Spleen (tissue), 13 donors: ENCODE data around the gene EIF4G1. TPM values are rescaled to one million over a fixed set of nuclear protein-coding genes. Genes with fewer than 3 reads are reported as not detected.
"Not testable (repeated sequence)": the region's sequence is repeated elsewhere in the genome, so short reads cannot be mapped to it uniquely, and the experiment has no call there.

ENCODE experiments used
- DNase-seq: peaks from one replicate; pipeline ENCODE4 v3.0.0-alpha.2; 2020
- H3K27ac ChIP-seq, 8 donors: fragments of 200-600 bp; sonication (generic) in 7 of 8; 1 replicate in 4 of 8; 2 replicates in 4 of 8; pipeline versions ENCODE4 v1.5.0 to v1.8.0; 2016 to 2021; ENCODE audit warnings: inconsistent platforms in 4 of 8, mild to moderate bottlenecking in 4 of 8, moderate library complexity in 1 of 8
- H3K27me3 ChIP-seq, 7 donors: fragments of 200-600 bp; sonication (generic) in 6 of 7; replicated peaks in 1 of 7; 1 replicate in 4 of 7; 2 replicates in 3 of 7; pipeline versions ENCODE4 v1.5.0 to v1.8.0; 2016 to 2021; ENCODE audit warnings: inconsistent platforms in 3 of 7, mild to moderate bottlenecking in 1 of 7
- H3K36me3 ChIP-seq, 6 donors: fragments of 200-600 bp; sonication (generic) in 5 of 6; 1 replicate in 4 of 6; 2 replicates in 2 of 6; pipeline versions ENCODE4 v1.5.0 to v1.8.0; 2016 to 2021; ENCODE audit warnings: inconsistent platforms in 2 of 6
- H3K4me1 ChIP-seq, 6 donors: fragments of 200-600 bp; sonication (generic) in 5 of 6; 1 replicate in 3 of 6; 2 replicates in 3 of 6; pipeline versions ENCODE4 v1.5.0 to v1.8.0; 2016 to 2021; ENCODE audit warnings: inconsistent platforms in 3 of 6
- H3K4me3 ChIP-seq, 8 donors: fragments of 200-600 bp; sonication (generic) in 7 of 8; 1 replicate in 4 of 8; 2 replicates in 4 of 8; pipeline versions ENCODE4 v1.5.0 to v1.8.0; 2016 to 2021; ENCODE audit warnings: inconsistent platforms in 4 of 8, mild to moderate bottlenecking in 4 of 8, moderate library complexity in 2 of 8
- H3K9me3 ChIP-seq, 8 donors: fragments of 200-600 bp; sonication (generic) in 7 of 8; 1 replicate in 4 of 8; 2 replicates in 4 of 8; pipeline versions ENCODE4 v1.5.0 to v1.8.0; 2016 to 2021; ENCODE audit warnings: inconsistent platforms in 4 of 8
- POLR2A ChIP-seq, 3 donors: fragments of 450-650 bp; IDR thresholded peaks; one replicate each; pipeline ENCODE4 v1.5.1; 2017; ENCODE audit warnings: antibody characterized with exemption in 3 of 3, mild to moderate bottlenecking in 1 of 3
- POLR2AphosphoS5 ChIP-seq, 3 donors: sonication (generic); formaldehyde crosslinking; IDR thresholded peaks; one replicate each; pipeline ENCODE4 v1.5.1; 2017; ENCODE audit warnings: antibody characterized with exemption in 3 of 3
- WGBS, 5 donors: extraction: QIAGEN DNeasy Blood & Tissue Kit in 3 of 5; methylation state at CpG; one replicate each; pipeline versions ENCODE4 v1.1.5 to v1.1.7; 2013 to 2018; 5-methylcytosine and 5-hydroxymethylcytosine counted together
- intact Hi-C: fragments of 100-400 bp; cut with DNase I; formaldehyde crosslinking; loops from one replicate; pipeline ENCODE4 v1.15.0; 2023; ENCODE audit warnings: low total_unique reads
- long read RNA-seq, 2 donors: transcript quantifications; one replicate each; lab custom pipeline, GENCODE V29; 2026
- polyA plus RNA-seq, 3 donors: library from polyadenylated mRNA; stranded (reverse); fragments of 200-250 nt; gene quantifications; one replicate each; pipeline ENCODE4 v1.2.1, GENCODE V29; 2013
- total RNA-seq, 7 donors: library from RNA; depleted of rRNA in 3 of 7; stranded (reverse); fragments of >200 nt in 3 of 7; fragmentation: NEBNext Ultra II Directional in 4 of 7; extraction: Animal tissue kit (Norgen Biotek cat#: 25700) in 4 of 7; gene quantifications; one replicate each; pipeline versions ENCODE4 v1.1.0 to v1.2.1, GENCODE V29; 2016 to 2021
- TF ChIP-seq, protein P1 (sequence below), 11 experiments: fragments of 200-600 bp in 7 of 11; fragments of 450-650 bp in 4 of 11; sonication (generic) in 4 of 11; IDR thresholded peaks in 8 of 11; conservative IDR thresholded peaks in 3 of 11; 1 replicate in 7 of 11; 2 replicates in 4 of 11; pipeline versions ENCODE4 v1.4.0 to v1.8.0; 2016 to 2021; ENCODE audit warnings: antibody characterized with exemption in 11 of 11, inconsistent platforms in 4 of 11, mild to moderate bottlenecking in 1 of 11
- donor health status: healthy with polysubstance abuse.
- donor health status: DM: no; HTN: no; CAD: no; lungs with moderate emphysema.
- donor health status: DM: no; HTN: no; CAD: no.
- donor health status: Bipolar disorder and iron deficiency.
- donor health status: healthy.
- donor health status: DM: no; HTN: no; CAD: no.
- donor health status: DM: yes; HTN: yes; CAD: no.

Gene EIF4G1, protein sequence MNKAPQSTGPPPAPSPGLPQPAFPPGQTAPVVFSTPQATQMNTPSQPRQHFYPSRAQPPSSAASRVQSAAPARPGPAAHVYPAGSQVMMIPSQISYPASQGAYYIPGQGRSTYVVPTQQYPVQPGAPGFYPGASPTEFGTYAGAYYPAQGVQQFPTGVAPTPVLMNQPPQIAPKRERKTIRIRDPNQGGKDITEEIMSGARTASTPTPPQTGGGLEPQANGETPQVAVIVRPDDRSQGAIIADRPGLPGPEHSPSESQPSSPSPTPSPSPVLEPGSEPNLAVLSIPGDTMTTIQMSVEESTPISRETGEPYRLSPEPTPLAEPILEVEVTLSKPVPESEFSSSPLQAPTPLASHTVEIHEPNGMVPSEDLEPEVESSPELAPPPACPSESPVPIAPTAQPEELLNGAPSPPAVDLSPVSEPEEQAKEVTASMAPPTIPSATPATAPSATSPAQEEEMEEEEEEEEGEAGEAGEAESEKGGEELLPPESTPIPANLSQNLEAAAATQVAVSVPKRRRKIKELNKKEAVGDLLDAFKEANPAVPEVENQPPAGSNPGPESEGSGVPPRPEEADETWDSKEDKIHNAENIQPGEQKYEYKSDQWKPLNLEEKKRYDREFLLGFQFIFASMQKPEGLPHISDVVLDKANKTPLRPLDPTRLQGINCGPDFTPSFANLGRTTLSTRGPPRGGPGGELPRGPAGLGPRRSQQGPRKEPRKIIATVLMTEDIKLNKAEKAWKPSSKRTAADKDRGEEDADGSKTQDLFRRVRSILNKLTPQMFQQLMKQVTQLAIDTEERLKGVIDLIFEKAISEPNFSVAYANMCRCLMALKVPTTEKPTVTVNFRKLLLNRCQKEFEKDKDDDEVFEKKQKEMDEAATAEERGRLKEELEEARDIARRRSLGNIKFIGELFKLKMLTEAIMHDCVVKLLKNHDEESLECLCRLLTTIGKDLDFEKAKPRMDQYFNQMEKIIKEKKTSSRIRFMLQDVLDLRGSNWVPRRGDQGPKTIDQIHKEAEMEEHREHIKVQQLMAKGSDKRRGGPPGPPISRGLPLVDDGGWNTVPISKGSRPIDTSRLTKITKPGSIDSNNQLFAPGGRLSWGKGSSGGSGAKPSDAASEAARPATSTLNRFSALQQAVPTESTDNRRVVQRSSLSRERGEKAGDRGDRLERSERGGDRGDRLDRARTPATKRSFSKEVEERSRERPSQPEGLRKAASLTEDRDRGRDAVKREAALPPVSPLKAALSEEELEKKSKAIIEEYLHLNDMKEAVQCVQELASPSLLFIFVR (N-terminal part only)
- total RNA-seq (100 to 1,000 TPM; 191 to 294 (median 247) TPM), polyA plus RNA-seq (100 to 1,000 TPM in 1 of 3 donors, 10 to 100 TPM in 2; 83.4 to 136 (median 84.2) TPM)
- long read RNA-seq, donor 1, full-length matches to known transcripts: 6 of 31 reads
- long read RNA-seq, donor 1, partial matches to known transcripts: 25 of 31 reads
- long read RNA-seq, donor 1, other reads (novel, unspliced or antisense): 0 of 31 reads
- long read RNA-seq, donor 2, full-length matches to known transcripts: 5 of 30 reads
- long read RNA-seq, donor 2, partial matches to known transcripts: 25 of 30 reads
- long read RNA-seq, donor 2, other reads (novel, unspliced or antisense): 0 of 30 reads

DNA sequence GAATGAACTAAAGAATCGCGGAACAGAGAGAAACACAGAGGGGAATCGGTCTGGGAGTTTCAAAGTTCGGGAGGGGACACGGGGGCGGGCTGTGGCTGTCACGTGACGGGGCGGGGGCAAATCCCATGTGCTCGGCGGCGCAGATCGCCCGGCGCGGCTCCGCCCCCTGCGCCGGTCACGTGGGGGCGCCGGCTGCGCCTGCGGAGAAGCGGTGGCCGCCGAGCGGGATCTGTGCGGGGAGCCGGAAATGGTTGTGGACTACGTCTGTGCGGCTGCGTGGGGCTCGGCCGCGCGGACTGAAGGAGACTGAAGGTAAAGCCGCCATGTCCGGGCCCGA is at the start of gene EIF4G1:
Gene EIF4G1 (plus strand): TSS at position 244 of the 337 bp plus-strand sequence. CDS start 1,191 bp downstream, outside the sequence.
- H3K4me3 ChIP-seq: peak within 1 kb of the TSS; percentile 62 to 91 (median 72)
- H3K9me3 ChIP-seq: no peaks in the 10 kb centered on the region
- WGBS, 5 donors: 0 to 1% (median 1%) methylated on average over 29 to 40 of the region's 40 CpGs
- TF ChIP-seq, protein P1, sequence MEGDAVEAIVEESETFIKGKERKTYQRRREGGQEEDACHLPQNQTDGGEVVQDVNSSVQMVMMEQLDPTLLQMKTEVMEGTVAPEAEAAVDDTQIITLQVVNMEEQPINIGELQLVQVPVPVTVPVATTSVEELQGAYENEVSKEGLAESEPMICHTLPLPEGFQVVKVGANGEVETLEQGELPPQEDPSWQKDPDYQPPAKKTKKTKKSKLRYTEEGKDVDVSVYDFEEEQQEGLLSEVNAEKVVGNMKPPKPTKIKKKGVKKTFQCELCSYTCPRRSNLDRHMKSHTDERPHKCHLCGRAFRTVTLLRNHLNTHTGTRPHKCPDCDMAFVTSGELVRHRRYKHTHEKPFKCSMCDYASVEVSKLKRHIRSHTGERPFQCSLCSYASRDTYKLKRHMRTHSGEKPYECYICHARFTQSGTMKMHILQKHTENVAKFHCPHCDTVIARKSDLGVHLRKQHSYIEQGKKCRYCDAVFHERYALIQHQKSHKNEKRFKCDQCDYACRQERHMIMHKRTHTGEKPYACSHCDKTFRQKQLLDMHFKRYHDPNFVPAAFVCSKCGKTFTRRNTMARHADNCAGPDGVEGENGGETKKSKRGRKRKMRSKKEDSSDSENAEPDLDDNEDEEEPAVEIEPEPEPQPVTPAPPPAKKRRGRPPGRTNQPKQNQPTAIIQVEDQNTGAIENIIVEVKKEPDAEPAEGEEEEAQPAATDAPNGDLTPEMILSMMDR (IDR thresholded peaks at IDR 0.05 in 8 of 11, conservative IDR thresholded peaks at IDR 0.05 in 3 of 11): peak in 1 of 11 experiments; percentile 15
- TF ChIP-seq POLR2AphosphoS5 (IDR thresholded peaks at IDR 0.05) (peak; percentile 84 to 92 (median 92)), POLR2A (IDR thresholded peaks at IDR 0.05) (peak in 1 of 3 donors; percentile 52)
- H3K36me3 ChIP-seq: peaks cover 0 to 47% (median 24%) of the 10 kb centered on the region in 6 donors
- H3K27ac ChIP-seq: peak within 1 kb of the TSS; percentile 79 to 99 (median 95)
- intact Hi-C loops: loop anchor here (10.0 kb wide), 1 partner anchor 130 kb away; the partner anchor contains the start of gene ABCF3
- no peaks in the 10 kb centered on the region for H3K27me3 ChIP-seq
- peak; percentile 98 for DNase-seq
- H3K4me1 ChIP-seq: peaks cover 20 to 52% (median 48%) of the 10 kb centered on the region in 6 donors

DNA sequence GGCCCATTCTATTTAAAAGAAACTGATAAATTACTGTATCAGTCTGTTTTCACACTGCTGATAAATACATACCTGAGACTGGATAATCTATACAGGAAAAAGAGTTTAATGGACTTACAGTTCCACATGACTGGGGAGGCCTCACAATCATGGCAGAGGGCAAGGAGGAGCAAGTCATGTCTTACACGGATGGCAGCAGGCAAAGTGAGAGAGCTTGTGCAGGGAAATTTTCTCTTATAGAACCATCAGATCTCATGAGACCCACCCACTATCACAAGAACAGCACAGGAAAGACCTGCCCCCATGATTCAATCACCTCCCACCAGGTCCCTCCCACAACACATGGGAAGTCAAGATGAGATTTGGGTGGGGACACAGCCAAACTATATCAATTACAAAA is 47.2 kb upstream of the EIF4G1 start:
- H3K9me3 ChIP-seq, H3K4me3 ChIP-seq, DNase-seq, H3K36me3 ChIP-seq, H3K4me1 ChIP-seq, intact Hi-C loops, H3K27ac ChIP-seq: not testable (repeated sequence)
- peaks cover 2 to 90% (median 26%) of the 10 kb centered on the region in 7 donors for H3K27me3 ChIP-seq
- 89 to 96% (median 92%) methylated on average over 1 of the region's 1 CpG for WGBS, 5 donors

DNA sequence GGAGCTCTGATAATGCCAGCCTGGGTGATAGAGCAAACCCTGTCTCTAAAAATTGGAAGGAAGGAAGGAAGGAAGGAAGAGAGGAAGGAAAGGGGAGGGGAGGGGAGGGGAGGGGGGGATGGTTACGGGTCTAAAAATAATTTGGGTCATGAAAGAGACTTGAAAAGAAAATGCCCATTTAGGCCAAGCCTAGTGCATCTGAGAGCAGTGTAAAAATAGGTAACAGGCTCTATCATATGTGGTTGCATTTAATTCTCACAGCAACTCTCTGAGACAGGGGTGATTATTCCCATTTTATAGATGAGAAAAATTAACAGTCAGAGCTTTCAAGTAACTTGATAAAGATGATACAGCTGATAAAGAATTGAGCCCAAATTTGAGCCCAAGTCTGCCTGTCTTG is 42.1 kb upstream of the EIF4G1 start:
- intact Hi-C loops: no loop called here
- H3K36me3 ChIP-seq: no peaks in the 10 kb centered on the region
- H3K4me1 ChIP-seq: no peaks in the 10 kb centered on the region
- 18 to 31% (median 21%) methylated on average over 1 of the region's 1 CpG for WGBS, 5 donors
- H3K4me3 ChIP-seq: no peak overlapping the region
- no peak overlapping the region for H3K27ac ChIP-seq
- peaks cover 5 to 90% (median 22%) of the 10 kb centered on the region in 7 donors for H3K27me3 ChIP-seq
- H3K9me3 ChIP-seq: peaks cover 0 to 3% (median 0%) of the 10 kb centered on the region in 8 donors
- no peak for DNase-seq
- no peak for TF ChIP-seq POLR2A (IDR thresholded peaks at IDR 0.05)
- no peak for TF ChIP-seq POLR2AphosphoS5 (IDR thresholded peaks at IDR 0.05)
- TF ChIP-seq, protein P1 (IDR thresholded peaks at IDR 0.05 in 8 of 11, conservative IDR thresholded peaks at IDR 0.05 in 3 of 11): no peak

DNA sequence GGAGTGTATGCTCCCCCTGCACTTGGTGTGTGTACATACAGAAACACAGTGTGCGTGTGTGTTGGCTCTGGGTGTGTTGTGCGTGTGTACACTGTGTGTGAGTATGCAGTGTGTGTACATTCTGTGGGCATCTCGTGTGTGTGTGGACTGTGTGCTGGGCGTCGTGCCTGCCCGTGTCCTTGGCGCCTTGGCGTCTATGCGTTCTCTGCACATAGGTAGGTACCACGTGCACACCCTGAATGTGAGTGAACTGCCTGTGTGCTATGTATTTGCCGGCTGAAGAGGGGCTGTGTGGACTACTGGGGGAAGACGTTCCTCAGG is 39.1 kb upstream of the EIF4G1 start:
- 64 to 80% (median 77%) methylated on average over 12 of the region's 12 CpGs for WGBS, 5 donors
- Histone ChIP-seq H3K27ac (no peak overlapping the region), H3K4me1 (no peaks in the 10 kb centered on the region), H3K9me3 (no peaks in the 10 kb centered on the region), H3K4me3 (no peak overlapping the region), H3K36me3 (no peaks in the 10 kb centered on the region), H3K27me3 (peaks cover 5 to 74% (median 23%) of the 10 kb centered on the region in 7 donors)
- intact Hi-C loops: no loop called here
- TF ChIP-seq POLR2AphosphoS5 (IDR thresholded peaks at IDR 0.05) (no peak), POLR2A (IDR thresholded peaks at IDR 0.05) (no peak)
- TF ChIP-seq, protein P1 (IDR thresholded peaks at IDR 0.05 in 8 of 11, conservative IDR thresholded peaks at IDR 0.05 in 3 of 11): no peak
- DNase-seq: no peak
